Thyroid gland (tissue), 4 donors: Measurements from ENCODE around the gene LAMC2. TPM values are rescaled to one million over a fixed set of nuclear protein-coding genes. Genes with fewer than 3 reads are reported as not detected.

Source experiments
- DNase-seq, 2 donors: peaks; one replicate each; pipeline ENCODE4 v3.0.0-alpha.2; 2019
- H3K27ac ChIP-seq, 3 donors: fragments of 200-600 bp; sonication (generic); 1 replicate in 2 of 3; 2 replicates in 1 of 3; pipeline ENCODE4 v1.5.1; 2016 to 2019; ENCODE audit warnings: mild to moderate bottlenecking in 1 of 3, moderate library complexity in 1 of 3
- H3K27me3 ChIP-seq: fragments of 200-600 bp; sonication (generic); one replicate; pipeline ENCODE4 v1.5.1; 2019
- H3K36me3 ChIP-seq, 2 donors: fragments of 200-600 bp; sonication (generic); one replicate each; pipeline ENCODE4 v1.5.1; 2016 to 2019
- H3K4me1 ChIP-seq, 2 donors: fragments of 200-600 bp; sonication (generic); one replicate each; pipeline ENCODE4 v1.5.1; 2017 to 2019
- H3K4me3 ChIP-seq, 3 donors: fragments of 200-600 bp; sonication (generic); replicated peaks in 1 of 3; 1 replicate in 2 of 3; 2 replicates in 1 of 3; pipeline ENCODE4 v1.5.1; 2016; ENCODE audit warnings: mild to moderate bottlenecking in 1 of 3
- H3K9me3 ChIP-seq: fragments of 200-600 bp; sonication (generic); one replicate; pipeline ENCODE4 v1.5.1; 2017
- CTCF ChIP-seq, 6 experiments: fragments of 200-600 bp in 3 of 6; fragments of 450-650 bp in 3 of 6; sonication (generic) in 3 of 6; IDR thresholded peaks; one replicate each; pipeline ENCODE4 v1.5.1; 2016 to 2019; ENCODE audit warnings: antibody characterized with exemption in 6 of 6, mild to moderate bottlenecking in 2 of 6, inconsistent platforms in 1 of 6, moderate library complexity in 1 of 6
- POLR2A ChIP-seq, 2 donors: fragments of 450-650 bp; IDR thresholded peaks; one replicate each; pipeline ENCODE4 v1.6.1; 2017; ENCODE audit warnings: antibody characterized with exemption in 2 of 2, mild to moderate bottlenecking in 2 of 2, moderate library complexity in 1 of 2
- WGBS, 2 donors: methylation state at CpG; one replicate each; pipeline ENCODE4 v1.1.5; 2017; 5-methylcytosine and 5-hydroxymethylcytosine counted together
- intact Hi-C: fragments of 100-400 bp; cut with DNase I; formaldehyde crosslinking; loops from one replicate; pipeline ENCODE4 v1.15.1; 2023
- total RNA-seq, 4 donors: library from RNA; depleted of rRNA; stranded (reverse); fragments of >200 nt; gene quantifications; one replicate each; pipeline ENCODE4 v1.2.3, GENCODE V29; 2016

LAMC2 gene
- total RNA-seq, 4 donors from 2014 or later, result 24.3 to 53.4 (median 27.9) TPM

GRCh38 chr1:183206538-183207122 lies 20.6 kb downstream of the LAMC2 start:
- no peak overlapping the region for H3K27ac ChIP-seq
- H3K4me3 ChIP-seq, result no peak overlapping the region
- H3K27me3 ChIP-seq, result no peaks in the 10 kb centered on the region
- H3K36me3 ChIP-seq, result no peaks in the 10 kb centered on the region
- H3K9me3 ChIP-seq, result no peaks in the 10 kb centered on the region
- no peak for DNase-seq
- H3K4me1 ChIP-seq, result no peaks in the 10 kb centered on the region
- WGBS, 2 donors, result 95 to 96% methylated on average over 6 of the region's 6 CpGs
- intact Hi-C loops, result no loop called here
- TF ChIP-seq POLR2A (IDR thresholded peaks at IDR 0.05), result no peak
- no peak for TF ChIP-seq CTCF (IDR thresholded peaks at IDR 0.05)

GRCh38 chr1:183209533-183210158 lies 23.6 kb downstream of the LAMC2 start:
- Histone ChIP-seq H3K4me3 (no peak overlapping the region), H3K9me3 (no peaks in the 10 kb centered on the region), H3K4me1 (peaks cover 8 to 9% of the 10 kb centered on the region in 2 donors), H3K36me3 (no peaks in the 10 kb centered on the region), H3K27me3 (no peaks in the 10 kb centered on the region), H3K27ac (no peak overlapping the region)
- no peak for DNase-seq
- intact Hi-C loops, result no loop called here
- TF ChIP-seq CTCF (IDR thresholded peaks at IDR 0.05), result no peak
- TF ChIP-seq POLR2A (IDR thresholded peaks at IDR 0.05), result no peak

- no peaks in the 10 kb centered on the region for H3K36me3 ChIP-seq
- H3K4me3 ChIP-seq, result no peak overlapping the region
- no peak overlapping the region for H3K27ac ChIP-seq
- intact Hi-C loops, result no loop called here
- no peak for DNase-seq
- TF ChIP-seq CTCF (IDR thresholded peaks at IDR 0.05) (no peak), POLR2A (IDR thresholded peaks at IDR 0.05) (no peak)
- H3K27me3 ChIP-seq, result no peaks in the 10 kb centered on the region
- H3K4me1 ChIP-seq, result peaks cover 16 to 17% of the 10 kb centered on the region in 2 donors
- no peaks in the 10 kb centered on the region for H3K9me3 ChIP-seq
Observed at GRCh38 chr1:183210681-183211080, 24.6 kb downstream of the LAMC2 start.

- Histone ChIP-seq H3K9me3 (no peaks in the 10 kb centered on the region), H3K27ac (no peak overlapping the region), H3K4me1 (peaks cover 20 to 21% of the 10 kb centered on the region in 2 donors), H3K4me3 (no peak overlapping the region), H3K36me3 (no peaks in the 10 kb centered on the region), H3K27me3 (no peaks in the 10 kb centered on the region)
- 97 to 100% methylated on average over 1 of the region's 1 CpG for WGBS, 2 donors
- no peak for DNase-seq
- TF ChIP-seq POLR2A (IDR thresholded peaks at IDR 0.05), result no peak
- no peak for TF ChIP-seq CTCF (IDR thresholded peaks at IDR 0.05)
- intact Hi-C loops, result no loop called here
Observed at GRCh38 chr1:183212870-183213269, 26.8 kb downstream of the LAMC2 start.
